COLO829 (cell line): ENCODE data around the gene MAP3K6.
"Not testable (repeated sequence)": the region's sequence is repeated elsewhere in the genome, so short reads cannot be mapped to it uniquely, and the experiment has no call there.

ENCODE experiments used
- DNase-seq: peaks from one replicate; pipeline ENCODE4 v3.0.0; 2012; ENCODE audit warnings: low spot score

MAP3K6 gene

GRCh38 chr1:27397749-27398148 lies 31.0 kb upstream of the MAP3K6 start:
- DNase-seq: no peak

DNA sequence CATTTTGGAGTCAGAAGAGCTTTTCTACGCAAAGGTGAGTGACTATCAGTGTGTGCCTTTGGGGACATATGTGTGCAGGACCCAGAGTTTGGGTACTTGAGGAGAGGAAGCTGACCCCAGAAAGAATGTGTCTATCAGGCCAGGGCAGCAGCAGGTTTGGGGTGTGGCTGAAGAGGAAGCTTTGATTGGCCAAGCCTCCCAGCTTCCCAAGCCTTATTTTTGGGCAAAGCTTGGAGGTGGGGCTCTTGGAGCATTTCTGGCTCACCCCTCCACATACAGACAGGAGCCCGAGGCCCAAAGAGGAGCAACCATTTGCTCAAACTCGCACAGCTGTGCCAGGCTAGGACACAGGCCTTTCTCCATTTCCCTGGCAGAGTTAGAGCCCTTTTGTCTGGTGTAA lies 30.3 kb upstream of the MAP3K6 start:
- DNase-seq: no peak

DNA sequence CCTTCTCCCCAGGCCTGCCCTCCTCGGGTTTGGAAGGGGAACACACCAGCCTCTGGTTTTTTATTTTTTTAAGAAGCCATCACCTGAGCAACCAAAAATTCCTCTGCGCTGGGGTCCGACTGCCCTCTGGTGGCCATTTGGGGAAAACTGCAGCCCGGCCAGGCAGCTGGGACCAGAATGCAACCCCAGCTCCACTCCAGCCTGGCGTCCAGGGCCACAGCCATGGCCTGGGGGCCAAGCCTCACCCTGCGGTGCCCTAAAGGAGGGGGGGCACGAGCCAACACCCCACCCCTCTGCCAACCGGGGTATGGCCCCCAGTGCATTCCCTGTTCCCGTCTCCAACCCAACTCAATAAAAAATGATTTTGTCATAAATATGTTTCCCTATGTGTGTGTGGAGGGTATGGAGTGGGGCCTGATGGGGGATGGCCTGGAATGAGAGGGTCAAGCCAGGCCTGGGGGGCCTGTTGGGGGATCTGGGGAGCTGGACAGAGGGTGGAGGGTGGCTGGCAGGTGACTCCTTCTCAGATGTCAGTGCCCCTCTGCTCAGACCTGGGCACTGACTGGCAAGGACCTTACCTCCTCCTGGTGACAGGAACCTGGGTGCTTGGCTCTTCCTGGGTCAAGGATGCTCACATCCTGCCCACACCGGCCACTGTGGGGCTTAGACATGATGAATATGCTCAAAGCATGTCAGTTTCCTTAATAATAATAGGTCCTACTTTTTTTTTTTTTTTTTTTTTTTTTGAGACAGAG lies 28.9 kb upstream of the MAP3K6 start:
- DNase-seq: peak; percentile 66

GRCh38 chr1:27394925-27395324 lies 28.2 kb upstream of the MAP3K6 start:
- DNase-seq: no peak

GRCh38 chr1:27394282-27394658 lies 27.5 kb upstream of the MAP3K6 start:
- DNase-seq: no peak

DNA sequence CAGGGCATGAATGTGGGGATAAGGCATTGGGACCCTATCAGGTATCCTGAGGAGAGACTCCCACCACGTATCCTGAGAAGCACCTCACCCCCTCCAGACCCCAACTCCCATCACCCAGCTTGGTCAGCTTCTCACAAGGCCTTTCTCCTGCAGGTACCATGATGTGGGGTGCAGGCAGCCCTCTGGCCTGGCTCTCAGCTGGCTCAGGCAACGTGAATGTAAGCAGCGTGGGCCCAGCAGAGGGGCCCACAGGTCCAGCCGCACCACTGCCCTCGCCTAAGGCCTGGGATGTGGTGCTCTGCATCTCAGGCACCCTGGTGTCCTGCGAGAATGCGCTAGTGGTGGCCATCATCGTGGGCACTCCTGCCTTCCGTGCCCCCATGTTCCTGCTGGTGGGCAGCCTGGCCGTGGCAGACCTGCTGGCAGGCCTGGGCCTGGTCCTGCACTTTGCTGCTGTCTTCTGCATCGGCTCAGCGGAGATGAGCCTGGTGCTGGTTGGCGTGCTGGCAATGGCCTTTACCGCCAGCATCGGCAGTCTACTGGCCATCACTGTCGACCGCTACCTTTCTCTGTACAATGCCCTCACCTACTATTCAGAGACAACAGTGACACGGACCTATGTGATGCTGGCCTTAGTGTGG lies 27.0 kb upstream of the MAP3K6 start:
- no peak for DNase-seq

DNA sequence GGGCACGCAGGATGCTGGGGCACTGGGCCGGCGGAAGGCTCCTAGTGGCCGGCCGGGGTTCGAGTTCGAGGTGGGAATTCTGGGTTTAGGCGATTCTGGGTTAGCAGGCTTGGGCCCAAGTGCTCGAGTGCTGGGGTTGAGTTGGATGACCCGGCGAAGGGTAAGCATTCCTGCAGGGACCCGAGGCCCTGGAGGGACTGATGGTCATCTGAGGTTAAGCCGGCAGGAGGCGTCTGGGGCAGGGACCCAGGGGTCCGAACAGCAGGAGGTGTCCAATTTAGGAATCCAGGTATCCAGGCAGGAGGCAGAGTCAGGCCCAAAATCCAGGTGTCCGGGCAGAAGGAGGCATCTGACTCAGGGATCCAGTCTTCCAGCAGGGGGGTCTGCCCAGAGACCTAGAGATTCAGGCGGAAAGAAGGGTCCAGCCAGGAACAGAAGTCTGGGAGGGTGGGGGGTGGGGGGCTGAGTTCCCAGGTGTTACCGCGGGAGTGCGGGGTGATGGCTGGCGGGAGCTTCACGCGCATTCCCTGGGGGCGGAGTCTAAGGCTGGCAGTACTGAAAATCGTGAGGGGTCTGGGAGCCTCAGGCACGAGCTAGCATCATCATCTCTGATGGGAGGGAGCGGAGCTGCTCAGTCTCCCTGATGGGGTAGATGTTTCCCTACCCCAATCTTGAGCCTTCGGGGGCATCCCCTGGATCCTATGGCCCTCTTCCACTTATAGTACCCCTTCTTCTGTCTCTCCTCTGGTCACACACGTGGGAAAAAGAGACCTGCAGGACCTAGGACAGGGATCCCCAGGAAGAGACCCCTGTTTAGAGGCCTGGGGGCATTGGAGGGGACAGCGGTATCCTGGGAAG lies 26.2 kb upstream of the MAP3K6 start:
- DNase-seq: no peak

DNA sequence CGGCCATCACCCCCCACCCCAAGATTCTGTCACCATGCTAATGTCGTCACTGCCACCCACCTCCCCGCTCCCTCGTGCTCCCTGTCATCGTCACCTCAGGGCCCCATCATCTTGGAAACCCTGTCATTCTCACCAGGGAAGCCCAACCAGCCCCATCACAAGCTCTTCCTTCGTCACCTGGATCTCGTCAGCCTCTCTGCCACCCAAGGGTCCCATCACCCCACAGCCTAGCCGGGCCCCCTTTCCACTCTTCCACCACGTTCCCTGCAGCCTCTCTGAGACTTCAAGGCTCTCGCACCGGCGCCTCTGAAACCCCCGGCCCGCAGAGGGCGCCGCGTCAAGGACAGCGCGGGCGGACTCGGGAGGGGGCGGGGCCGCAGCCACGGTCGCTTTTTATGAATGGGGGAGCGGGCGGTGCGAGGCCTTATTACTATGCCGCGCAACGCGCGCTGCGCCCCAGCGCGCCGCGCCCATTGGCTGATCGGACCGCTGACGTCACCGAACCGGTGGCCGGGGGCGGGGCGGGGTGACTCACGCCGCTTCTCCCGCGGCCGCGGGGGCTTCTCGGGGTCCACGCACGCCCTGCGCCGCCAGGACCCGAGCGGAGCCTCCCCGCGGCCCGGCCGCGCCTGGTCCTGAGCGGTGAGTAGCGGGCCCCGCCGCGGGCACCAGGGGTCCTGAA lies 25.5 kb upstream of the MAP3K6 start, which contains the start of gene GPR3:
TSS of gene GPR3 (plus strand) at position 527 of the 682 bp plus-strand sequence. CDS start 1,177 bp downstream, outside the sequence.
- peak; percentile 96 for DNase-seq

GRCh38 chr1:27391511-27392095 lies 24.8 kb upstream of the MAP3K6 start:
- DNase-seq: no peak

- peak; percentile 53 for DNase-seq
Observed at GRCh38 chr1:27388337-27389005, 21.7 kb upstream of the MAP3K6 start.

- not testable (repeated sequence) for DNase-seq
Observed at GRCh38 chr1:27384797-27385196, 18.0 kb upstream of the MAP3K6 start.

GRCh38 chr1:27383661-27384060 lies 16.9 kb upstream of the MAP3K6 start:
- DNase-seq: no peak

GRCh38 chr1:27383039-27383605 lies 16.4 kb upstream of the MAP3K6 start, which contains the start of gene CD164L2:
TSS of gene CD164L2 (minus strand) at chr1:27383333. CDS start at chr1:27383239, 94 bp downstream.
- DNase-seq: peak; percentile 39

GRCh38 chr1:27381969-27382762 lies 15.4 kb upstream of the MAP3K6 start:
- no peak for DNase-seq

DNA sequence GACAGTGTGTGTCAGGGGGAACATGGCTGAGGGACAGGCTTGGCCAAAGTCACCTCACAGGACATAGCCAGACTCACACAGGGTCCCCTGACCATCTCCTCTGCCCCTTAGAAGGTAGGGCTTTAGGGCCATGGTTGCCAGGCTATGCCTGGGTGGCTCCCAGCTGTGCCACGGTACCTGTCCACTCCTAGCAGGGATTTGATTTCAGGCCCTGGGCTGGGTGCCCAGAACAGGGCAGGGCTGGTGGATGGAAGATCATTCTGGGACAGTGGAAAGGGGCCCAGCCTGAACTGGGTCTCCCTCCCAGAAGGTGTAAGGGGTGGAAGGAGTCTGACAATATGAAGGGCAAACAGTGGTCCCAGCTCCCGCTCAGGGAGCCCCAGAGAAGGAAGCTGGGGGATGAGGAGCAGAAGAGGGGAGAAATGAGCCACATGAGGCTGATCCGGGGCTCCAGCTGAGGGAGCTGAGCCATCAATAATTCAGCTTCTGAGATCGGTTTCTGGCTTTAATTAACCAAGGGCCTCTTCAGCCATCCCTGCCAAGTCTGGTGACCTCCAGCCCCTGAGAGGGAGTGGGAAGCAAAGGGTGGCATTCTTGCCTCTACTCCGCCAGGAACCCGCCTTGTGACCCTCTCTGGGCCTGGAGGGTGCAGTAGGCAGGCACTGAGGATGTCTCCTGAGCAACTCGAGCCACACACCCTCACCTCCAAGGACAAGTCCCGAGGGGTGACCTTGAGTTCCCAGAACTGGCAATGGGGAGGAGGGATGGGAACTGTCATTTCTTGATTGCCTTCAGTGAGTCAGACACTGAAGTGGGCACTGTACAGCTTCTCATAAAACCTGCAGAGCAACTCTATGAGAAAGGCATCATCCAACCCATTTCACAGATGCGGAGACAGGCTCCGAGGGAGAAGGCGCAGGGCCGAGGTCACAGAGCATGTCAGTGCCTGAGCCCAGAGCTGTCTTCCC lies 14.3 kb upstream of the MAP3K6 start:
- no peak for DNase-seq

DNA sequence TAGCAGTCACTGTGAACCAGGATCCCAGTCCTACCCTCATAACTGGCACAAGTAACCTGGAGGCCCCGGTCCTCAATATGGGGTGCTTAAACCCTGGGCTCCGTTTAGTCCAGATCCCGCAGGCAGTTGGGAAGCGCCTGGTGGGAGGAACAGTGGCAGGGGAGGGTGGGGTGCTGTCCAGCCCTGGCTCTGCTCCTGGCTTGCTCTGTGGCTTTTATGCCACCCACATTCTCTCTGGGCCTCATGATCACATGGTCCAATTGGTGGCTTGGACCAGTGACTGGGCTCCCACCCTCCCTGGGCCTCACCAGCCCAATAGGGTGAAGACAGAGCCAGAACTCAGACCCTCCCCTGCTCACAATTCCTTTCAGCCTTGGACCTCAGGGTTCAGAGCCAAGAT lies 13.5 kb upstream of the MAP3K6 start:
- no peak for DNase-seq

DNA sequence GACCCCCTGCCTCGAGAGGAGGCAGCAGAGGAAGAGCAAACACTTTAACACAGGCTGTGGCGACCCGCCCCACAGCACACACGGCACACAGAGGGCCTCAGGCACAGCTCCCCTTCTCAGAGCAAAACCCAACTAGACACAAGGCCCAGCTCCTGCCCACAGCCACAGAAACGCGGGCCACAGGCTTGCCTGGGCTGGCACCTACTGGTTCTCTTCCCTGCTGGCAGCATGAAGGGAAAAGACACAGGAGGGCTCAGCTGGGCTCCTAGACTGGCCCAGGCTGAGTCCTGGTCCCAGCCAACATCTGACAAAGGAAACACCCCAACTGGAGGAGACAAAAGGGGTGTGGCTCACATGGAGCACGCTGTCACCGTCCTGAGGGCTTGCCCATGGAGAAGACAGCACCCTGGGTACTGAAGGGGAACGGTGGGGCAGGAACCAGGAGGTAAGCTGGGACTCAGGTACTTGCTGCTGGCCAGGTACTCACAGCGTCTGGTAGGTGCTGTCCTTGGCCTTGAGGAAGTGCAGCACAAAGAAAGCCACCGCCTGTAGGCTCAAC lies 12.9 kb upstream of the MAP3K6 start:
- no peak for DNase-seq

DNA sequence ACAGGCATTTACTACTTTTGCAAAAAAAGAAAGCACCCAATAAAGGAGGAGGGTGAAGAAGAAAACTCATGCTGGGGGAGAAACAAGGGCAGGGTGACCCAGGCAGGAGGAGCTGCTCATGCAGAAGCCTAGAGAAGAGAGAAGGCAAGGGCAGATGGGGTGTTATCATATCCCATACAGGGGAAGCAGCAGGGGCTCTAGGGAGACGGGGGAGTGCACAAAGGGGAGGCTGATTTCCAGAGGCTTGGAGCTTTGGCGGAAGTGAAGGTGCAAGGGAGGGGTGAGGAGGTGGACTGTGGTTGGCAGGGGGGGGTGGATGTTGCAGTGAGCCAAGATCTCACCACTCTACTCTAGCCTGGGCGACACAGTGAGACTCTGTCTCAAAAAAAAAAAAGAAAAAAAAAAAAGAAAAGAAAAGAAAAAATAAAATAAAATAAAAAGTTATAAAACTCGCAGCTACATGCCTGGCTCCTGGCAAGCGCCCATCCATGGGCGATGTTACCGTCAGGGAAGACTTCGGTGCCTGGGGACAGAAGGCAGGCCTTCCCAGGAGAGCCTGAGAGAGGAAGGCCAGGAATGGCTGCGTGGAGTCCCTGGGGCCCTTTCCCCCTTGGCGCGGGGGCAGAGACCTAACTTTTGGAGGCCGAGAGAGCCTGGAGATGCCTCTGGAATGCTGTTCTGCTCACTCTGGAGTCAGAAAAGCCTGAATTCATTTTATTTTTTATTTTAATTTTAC lies 11.2 kb upstream of the MAP3K6 start:
- DNase-seq: no peak
